Measurements from ENCODE around the gene MINDY4.

DNA sequence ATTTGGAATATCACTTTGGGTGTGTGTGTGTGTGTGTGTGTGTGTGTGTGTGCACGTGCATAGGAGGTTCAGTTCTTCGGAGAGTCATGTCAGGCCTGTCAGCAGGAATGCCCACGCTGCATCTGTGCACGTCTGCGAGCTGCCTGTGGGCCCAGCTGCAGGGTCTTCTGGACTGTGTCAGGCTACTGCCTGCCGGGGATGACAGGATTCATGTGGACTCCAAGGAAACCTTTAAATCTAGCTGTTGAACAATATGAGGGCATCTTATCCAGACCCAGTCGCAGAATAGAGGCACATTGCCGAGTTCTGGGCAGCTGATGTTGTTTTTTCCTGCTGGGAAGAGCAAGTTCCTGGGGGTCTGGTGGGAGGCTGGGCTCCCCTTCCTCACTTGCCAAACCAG is 159.4 kb downstream of the MINDY4 start:
- TF ChIP-seq, protein P1, sequence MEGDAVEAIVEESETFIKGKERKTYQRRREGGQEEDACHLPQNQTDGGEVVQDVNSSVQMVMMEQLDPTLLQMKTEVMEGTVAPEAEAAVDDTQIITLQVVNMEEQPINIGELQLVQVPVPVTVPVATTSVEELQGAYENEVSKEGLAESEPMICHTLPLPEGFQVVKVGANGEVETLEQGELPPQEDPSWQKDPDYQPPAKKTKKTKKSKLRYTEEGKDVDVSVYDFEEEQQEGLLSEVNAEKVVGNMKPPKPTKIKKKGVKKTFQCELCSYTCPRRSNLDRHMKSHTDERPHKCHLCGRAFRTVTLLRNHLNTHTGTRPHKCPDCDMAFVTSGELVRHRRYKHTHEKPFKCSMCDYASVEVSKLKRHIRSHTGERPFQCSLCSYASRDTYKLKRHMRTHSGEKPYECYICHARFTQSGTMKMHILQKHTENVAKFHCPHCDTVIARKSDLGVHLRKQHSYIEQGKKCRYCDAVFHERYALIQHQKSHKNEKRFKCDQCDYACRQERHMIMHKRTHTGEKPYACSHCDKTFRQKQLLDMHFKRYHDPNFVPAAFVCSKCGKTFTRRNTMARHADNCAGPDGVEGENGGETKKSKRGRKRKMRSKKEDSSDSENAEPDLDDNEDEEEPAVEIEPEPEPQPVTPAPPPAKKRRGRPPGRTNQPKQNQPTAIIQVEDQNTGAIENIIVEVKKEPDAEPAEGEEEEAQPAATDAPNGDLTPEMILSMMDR (IDR thresholded peaks at IDR 0.05) = no peak
- TF ChIP-seq EP300 (IDR thresholded peaks at IDR 0.05) = no peak
- TF ChIP-seq POLR2A (IDR thresholded peaks at IDR 0.05) = no peak
- TF ChIP-seq POLR2AphosphoS5 (IDR thresholded peaks at IDR 0.05) = peak in 1 of 3 donors; percentile 22
